ENCODE measurements around the gene PHF8. TPM values are rescaled to one million over a fixed set of nuclear protein-coding genes. Genes with fewer than 3 reads are reported as not detected.
A peak's percentile ranks its signal among the peaks of the same experiment; 100 is the strongest.

The PHF8 gene
- total RNA-seq = 10 to 100 TPM in 4 of 9 donors, 1 to 10 TPM in 5; 8.4 to 13.6 (median 9.7) TPM
- 1 to 10 TPM; 6.6 to 7.8 TPM for polyA plus RNA-seq
- long read RNA-seq, donor 1, partial matches to known transcripts = 0 of 2 reads
- long read RNA-seq, donor 1, other reads (novel, unspliced or antisense) = 2 of 2 reads
- long read RNA-seq, donor 2, partial matches to known transcripts = 0 of 5 reads
- long read RNA-seq, donor 2, other reads (novel, unspliced or antisense) = 5 of 5 reads
- long read RNA-seq, donor 3, partial matches to known transcripts = 0 of 2 reads
- long read RNA-seq, donor 3, other reads (novel, unspliced or antisense) = 2 of 2 reads

DNA sequence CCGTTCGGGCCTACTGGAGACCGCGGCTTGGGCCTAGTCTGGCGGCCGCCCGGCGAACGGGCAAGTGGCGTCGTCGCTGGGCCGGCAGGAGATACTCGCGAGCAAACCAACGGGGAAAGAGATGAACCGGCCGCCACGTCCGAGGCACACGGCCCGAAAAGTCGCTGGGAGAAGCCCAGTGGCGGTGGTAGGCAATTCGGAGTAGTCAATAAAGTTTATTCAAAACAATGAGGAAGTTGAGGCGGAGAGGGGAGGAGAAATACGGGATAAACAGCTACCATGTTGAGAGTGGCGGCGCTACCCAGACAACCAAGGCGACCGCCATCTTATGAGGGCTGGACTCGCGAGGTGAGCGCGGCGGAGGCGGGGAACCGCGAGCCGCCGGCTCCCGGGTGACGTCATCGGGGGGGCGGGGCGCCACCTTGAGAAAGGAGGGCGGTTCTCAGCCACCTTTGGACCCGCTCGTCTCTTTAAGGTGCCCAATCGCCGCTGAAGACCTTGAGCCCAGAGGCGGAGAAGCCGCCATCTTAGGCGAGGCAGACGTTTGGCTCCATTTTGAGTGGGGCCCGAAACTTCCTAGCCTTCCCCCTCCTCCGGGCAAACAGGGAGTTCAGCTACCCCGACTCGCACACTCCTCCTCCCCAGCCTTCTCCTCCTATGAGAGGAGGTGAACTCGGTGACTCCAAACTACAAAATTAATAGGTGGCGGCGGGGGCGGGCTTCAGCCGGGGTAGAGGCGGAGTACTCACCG, at the start of gene PHF8:
Gene PHF8, minus strand, starts transcription at position 348 of the 751 bp plus-strand sequence. CDS start 1,745 bp downstream, outside the sequence.
- Histone ChIP-seq H3K27ac (peak within 1 kb of the TSS; percentile 88 to 99 (median 96)), H3K9me3 (no peaks in the 10 kb centered on the region), H3K36me3 (peaks cover 0 to 27% (median 13%) of the 10 kb centered on the region in 9 donors), H3K4me3 (peak within 1 kb of the TSS; percentile 48 to 98 (median 79)), H3K4me1 (peaks cover 0 to 6% (median 0%) of the 10 kb centered on the region in 12 donors), H3K27me3 (no peaks in the 10 kb centered on the region)
- TF ChIP-seq POLR2A (IDR thresholded peaks at IDR 0.05) = no peak
- TF ChIP-seq, protein P1, sequence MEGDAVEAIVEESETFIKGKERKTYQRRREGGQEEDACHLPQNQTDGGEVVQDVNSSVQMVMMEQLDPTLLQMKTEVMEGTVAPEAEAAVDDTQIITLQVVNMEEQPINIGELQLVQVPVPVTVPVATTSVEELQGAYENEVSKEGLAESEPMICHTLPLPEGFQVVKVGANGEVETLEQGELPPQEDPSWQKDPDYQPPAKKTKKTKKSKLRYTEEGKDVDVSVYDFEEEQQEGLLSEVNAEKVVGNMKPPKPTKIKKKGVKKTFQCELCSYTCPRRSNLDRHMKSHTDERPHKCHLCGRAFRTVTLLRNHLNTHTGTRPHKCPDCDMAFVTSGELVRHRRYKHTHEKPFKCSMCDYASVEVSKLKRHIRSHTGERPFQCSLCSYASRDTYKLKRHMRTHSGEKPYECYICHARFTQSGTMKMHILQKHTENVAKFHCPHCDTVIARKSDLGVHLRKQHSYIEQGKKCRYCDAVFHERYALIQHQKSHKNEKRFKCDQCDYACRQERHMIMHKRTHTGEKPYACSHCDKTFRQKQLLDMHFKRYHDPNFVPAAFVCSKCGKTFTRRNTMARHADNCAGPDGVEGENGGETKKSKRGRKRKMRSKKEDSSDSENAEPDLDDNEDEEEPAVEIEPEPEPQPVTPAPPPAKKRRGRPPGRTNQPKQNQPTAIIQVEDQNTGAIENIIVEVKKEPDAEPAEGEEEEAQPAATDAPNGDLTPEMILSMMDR (IDR thresholded peaks at IDR 0.05) = no peak
- intact Hi-C loops (cut with DNase I) = loop anchor here in 6 of 10 donors (2.0 to 10.0 kb wide), 7 partner anchors 138 to 1120 kb away; partner anchors contain the start of genes FAM120C (in 4 of the 6), HUWE1 (in 2 of the 6), APEX2 (in 1 of the 6) and MAGED2 (in 1 of the 6)
- DNase-seq (peak; percentile 94 to 96 (median 95)), ATAC-seq (peak; percentile 92 to 95 (median 95))
- 0 to 44% (median 20%) methylated on average over 56 to 66 of the region's 66 CpGs for WGBS, 4 donors

DNA sequence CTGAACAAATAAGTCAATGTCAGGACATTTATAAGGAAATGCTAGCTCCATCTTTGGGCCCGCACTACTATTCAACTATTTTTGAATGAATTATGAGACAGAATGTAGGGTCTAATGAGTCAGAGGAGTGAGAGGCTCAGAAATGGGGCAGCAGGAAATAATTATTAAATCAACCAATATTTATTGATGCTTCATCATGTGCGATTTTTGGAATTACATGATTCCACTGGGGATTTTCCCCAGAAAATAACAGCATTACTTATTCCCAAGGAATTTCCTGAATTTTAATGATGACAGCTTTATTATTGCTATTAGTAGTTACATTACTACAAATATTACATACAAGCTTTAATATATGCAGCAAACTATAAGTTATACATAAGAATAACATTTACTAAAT, 49.3 kb upstream of the PHF8 start:
- no peak for TF ChIP-seq POLR2A (IDR thresholded peaks at IDR 0.05)
- TF ChIP-seq, protein P1 (IDR thresholded peaks at IDR 0.05) = no peak
- H3K36me3 ChIP-seq = peaks cover 0 to 10% (median 3%) of the 10 kb centered on the region in 9 donors
- ATAC-seq (no peak), DNase-seq (no peak)
- no peaks in the 10 kb centered on the region for H3K9me3 ChIP-seq
- no peak overlapping the region for H3K27ac ChIP-seq
- peaks cover 0 to 4% (median 0%) of the 10 kb centered on the region in 9 donors for H3K27me3 ChIP-seq
- H3K4me3 ChIP-seq = no peak overlapping the region
- intact Hi-C loops (cut with DNase I) = no loop called here
- no peaks in the 10 kb centered on the region for H3K4me1 ChIP-seq
- 79 to 88% (median 82%) methylated on average over 2 of the region's 2 CpGs for WGBS, 4 donors

DNA sequence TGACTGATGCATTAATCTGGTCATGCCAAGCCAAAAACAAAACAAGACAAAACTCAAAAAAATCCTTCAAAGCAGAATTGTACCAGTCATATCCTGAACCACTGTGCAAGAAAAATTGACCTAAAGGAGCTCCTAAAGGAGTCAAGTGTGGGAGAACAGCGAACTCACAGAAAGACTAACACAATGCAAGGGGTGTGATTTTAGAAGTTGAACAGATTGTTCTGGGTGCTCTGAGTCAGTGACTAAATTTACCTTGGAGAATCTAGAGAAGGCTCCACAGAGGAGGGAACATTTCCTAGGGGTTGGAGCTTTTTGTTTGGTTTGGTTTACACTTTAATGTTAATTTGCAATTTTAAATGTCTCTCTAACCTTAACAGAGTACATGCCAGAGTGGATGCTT, 48.9 kb upstream of the PHF8 start:
- Histone ChIP-seq H3K27ac (no peak overlapping the region), H3K36me3 (peaks cover 0 to 10% (median 3%) of the 10 kb centered on the region in 9 donors)

More for the DNA sequence above, 48.9 kb upstream of the PHF8 start:
- TF ChIP-seq POLR2A (IDR thresholded peaks at IDR 0.05) = no peak
- TF ChIP-seq, protein P1 (IDR thresholded peaks at IDR 0.05) = no peak
- Histone ChIP-seq H3K4me1 (no peaks in the 10 kb centered on the region), H3K27me3 (peaks cover 0 to 4% (median 0%) of the 10 kb centered on the region in 9 donors), H3K4me3 (no peak overlapping the region), H3K9me3 (no peaks in the 10 kb centered on the region)
- intact Hi-C loops (cut with DNase I) = no loop called here
- ATAC-seq = no peak
- no peak for DNase-seq
- 56 to 83% (median 70%) methylated on average over 1 of the region's 1 CpG for WGBS, 4 donors

All from heart left ventricle (tissue), 16 donors.